GM12874 (cell line): Measurements from ENCODE around the gene PRKG1.

Source experiments
- CTCF ChIP-seq: IDR thresholded peaks from 2 replicates; pipeline ENCODE4 v1.5.1; 2011; ENCODE audit warnings: low read depth, mild to moderate bottlenecking, control low read depth, low read length, moderate library complexity; ENCODE audit not compliant: insufficient read depth

PRKG1 gene

GRCh38 chr10:51860257-51860656, 786.0 kb downstream of the PRKG1 start:
- no peak for TF ChIP-seq CTCF

GRCh38 chr10:51861051-51861450, 786.8 kb downstream of the PRKG1 start:
- TF ChIP-seq CTCF = no peak

- no peak for TF ChIP-seq CTCF
These were observed 787.4 kb downstream of the PRKG1 start for GRCh38 chr10:51861731-51862130.

GRCh38 chr10:51862149-51862548, 787.9 kb downstream of the PRKG1 start:
- TF ChIP-seq CTCF = no peak

GRCh38 chr10:51867956-51868355, 793.7 kb downstream of the PRKG1 start:
- TF ChIP-seq CTCF = no peak

GRCh38 chr10:51874131-51874530, 799.8 kb downstream of the PRKG1 start:
- TF ChIP-seq CTCF = no peak

- TF ChIP-seq CTCF = no peak
These were observed 801.3 kb downstream of the PRKG1 start for GRCh38 chr10:51875610-51876009.

- TF ChIP-seq CTCF = no peak
These were observed 802.2 kb downstream of the PRKG1 start for GRCh38 chr10:51876503-51876902.
